GM19099 (cell line): Measurements from ENCODE around the gene GPR78.

ENCODE experiments used
- POLR2A ChIP-seq: IDR thresholded peaks from 3 replicates; pipeline ENCODE4 v1.6.1; 2011; ENCODE audit warnings: low read depth; ENCODE audit not compliant: insufficient read length; ENCODE audit errors: extremely low read depth

The GPR78 gene

DNA sequence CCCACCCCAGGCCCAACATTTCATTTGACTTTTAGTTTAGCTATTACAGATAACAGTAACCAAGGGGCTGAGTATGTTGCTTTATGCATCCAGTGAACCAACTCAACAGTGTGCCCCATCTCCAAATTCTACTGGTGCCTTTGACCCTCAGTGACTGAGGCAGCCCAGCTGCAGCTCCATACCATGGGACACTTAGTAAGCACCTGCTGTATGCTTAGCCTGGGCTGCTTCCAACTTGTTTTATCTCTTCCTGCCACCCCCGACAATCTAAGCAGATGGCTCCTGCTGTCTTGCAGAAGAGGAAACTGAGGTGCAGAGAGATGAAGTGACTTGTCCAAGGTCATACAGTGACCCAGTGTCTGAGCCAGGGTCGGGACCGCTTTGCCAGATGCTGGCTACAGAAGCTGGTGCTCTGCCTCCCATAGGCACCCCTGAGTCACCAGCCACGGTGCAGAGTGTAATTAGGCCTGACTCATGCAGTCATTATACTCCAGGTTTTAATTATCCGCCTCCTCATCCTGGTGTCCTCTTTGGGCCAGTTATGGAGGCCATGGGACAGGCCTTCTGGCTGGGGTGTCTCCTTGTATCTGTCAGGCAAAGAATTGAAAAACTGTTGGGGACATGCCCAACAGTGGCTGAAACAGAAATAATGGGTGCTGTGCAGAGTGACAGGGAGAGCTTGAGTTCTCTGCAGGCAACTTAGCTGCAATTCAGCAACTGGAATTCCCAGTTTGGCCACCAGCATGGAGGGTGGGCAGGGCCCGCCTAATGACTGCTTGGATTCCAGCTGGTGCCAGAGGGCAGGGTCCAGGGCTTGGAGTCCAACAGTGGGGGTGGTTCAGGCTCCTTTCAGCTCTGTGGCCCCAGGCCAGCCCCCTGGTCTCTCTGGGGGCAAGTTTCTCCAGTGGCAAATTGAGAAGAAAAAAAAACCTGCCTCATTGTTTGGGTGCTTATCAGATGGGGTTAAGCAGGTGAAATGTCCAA lies 8.2 kb upstream of the GPR78 start:
- no peak for TF ChIP-seq POLR2A

DNA sequence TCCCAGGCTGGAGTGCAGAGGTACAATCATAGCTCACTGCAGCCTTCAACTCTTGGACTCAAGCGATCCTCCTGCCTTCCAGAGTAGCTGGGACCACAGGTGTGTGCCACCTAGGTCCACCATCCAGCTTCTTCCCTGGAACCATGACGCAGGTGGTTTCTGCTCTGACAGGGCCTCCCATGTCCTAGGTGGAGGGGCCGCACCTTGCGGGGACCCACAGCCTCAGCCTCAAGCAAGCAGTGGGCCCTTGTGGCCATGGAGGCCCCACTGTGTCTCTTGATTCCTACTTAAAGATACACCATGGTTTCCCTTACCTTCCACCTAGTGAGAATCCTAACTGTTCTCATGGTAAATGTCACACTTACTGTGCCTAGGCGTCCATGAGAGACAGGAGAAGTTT lies 6.9 kb upstream of the GPR78 start:
- TF ChIP-seq POLR2A = no peak

DNA sequence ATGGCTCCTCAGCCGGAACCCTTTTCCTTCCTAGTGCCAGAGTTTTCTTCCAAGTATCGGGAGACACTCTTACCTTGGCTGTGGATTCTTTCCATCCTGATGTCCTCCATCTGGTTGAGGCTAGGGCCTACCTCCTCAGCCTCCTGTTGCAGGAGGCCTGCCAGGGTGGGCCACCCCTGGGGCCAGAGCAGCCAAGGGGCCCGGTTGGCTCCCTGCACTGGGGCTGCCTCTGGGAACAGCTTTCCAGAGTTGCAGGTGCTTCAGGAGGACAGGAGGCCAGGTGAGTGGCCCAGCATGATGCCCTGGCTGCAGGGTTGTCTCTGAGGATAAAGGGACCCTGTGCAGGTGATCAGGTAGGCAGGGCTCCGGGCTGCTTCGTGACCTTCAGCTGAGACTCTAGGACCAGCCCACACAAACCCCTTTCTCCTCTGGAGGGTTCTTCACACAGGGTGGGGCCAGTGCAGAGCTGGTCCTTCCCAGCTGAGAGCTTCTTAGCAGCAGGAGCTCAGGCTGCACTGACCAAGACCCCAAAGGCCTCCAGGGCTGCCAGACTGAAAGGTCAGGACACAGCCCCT lies 5.3 kb upstream of the GPR78 start:
- no peak for TF ChIP-seq POLR2A

DNA sequence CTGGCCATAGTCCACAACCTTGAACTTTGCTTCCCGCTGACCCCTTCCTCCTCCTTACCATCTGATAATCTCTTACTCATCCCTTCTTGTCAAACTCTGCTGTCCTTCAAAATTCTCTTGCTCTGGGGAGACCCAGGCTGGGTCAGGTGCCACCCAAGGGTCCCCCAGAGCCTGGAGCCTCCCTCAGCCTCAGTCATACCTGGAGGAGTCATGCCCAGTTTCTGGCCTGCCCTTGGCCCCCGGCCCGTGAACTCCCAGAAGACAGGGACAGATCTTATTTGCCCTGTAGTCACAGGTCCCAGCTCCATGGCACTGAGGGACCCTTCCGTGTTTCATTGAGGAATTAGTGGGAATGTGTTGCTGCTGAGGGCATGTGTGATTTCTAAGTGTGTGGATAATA lies 4.7 kb upstream of the GPR78 start:
- no peak for TF ChIP-seq POLR2A

DNA sequence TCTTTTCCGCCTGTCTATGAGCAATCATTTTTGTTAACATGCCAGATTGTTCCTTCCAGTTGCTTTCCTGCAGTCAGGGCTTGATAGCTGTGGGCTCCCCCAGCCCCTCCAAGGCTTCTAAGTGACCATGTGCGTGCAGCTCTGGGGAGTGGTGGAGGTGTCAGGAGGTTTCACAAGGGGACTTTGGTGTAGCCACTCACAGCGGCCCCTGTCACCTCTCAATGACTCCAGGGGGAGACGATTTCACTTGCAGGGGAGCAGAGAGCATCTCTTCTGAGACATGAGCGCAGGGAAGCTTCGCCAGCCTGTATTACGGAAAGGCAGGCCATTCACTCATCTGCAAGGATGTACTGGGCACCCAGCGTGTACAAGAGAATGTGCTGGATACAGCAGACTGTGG lies 3.1 kb upstream of the GPR78 start:
- no peak for TF ChIP-seq POLR2A

DNA sequence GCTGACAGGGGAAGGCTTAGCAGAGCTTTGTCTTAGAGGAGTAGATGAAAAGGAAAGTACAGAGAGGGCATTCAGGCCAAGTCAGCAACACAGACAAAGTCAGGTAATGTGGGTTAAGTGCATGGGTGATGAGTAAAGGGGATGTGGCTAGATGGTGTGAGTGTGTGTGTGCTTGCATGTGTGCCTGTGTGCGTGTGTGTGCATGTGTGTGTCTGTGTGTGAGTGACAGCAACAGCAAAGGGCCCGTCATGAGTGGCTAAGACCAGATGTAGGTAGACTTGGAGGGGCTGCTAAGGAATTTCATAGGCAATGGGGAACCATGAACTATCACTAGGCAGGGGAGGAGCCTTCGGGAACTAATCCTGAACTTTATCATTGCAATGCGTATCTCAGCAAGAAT lies 2.2 kb upstream of the GPR78 start:
- no peak for TF ChIP-seq POLR2A

DNA sequence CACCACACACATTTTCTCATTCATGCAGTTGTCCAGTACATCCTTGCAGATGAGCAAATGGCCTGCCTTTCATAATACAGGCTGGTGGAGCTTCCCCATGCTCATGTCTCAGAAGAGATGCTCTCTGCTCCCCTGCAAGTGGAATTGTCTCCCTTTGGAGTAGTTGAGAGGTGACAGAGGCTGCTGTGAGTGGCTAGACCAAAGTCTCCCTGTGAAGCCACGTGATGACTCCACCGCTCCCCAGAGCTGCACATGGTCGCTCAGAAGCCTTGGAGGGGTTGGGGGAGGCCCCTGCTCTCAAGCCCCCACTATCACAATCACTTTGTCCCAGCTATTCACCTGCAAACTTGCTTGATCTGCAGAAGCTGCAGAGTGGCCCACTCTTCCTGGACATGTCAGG lies 1.5 kb upstream of the GPR78 start:
- no peak for TF ChIP-seq POLR2A

DNA sequence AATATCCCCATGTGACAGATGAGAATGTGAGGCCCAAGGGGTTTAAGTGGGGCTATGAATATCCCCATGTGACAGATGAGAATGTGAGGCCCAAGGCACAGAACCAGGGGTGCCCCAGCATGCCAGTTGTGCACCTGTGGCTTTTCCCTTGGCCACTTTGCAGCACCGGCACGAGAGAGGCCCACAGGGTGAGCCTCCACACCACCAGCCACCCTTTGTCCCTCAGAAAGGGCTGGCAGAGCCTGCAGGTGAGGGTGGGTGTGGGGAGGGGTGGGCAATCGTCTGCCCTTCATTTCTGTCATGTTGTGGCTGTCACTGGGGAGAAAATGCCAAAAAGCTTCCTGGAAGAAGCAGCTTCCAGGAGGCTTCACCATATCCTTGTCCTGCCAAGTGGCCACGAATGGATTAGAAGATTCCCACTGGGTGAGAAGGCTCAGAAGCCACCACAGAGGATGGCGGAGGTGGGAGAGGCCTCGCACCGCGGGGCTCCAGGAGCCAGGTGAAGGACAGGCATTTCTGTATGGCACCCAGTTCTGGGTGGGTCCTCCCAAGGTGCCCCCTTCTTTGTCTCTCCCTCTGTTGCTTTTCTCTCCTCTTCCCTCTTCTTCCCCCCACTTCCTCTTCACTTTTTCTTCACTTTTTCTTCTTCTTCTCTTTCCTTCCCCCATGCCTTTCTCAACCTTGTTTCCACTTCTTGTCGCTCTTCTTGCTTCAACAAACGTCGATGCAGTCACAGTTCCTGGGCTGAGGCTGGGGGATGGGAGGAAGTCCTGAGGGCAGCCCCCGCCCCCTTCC lies 469 bp upstream of the GPR78 start:
- no peak for TF ChIP-seq POLR2A

DNA sequence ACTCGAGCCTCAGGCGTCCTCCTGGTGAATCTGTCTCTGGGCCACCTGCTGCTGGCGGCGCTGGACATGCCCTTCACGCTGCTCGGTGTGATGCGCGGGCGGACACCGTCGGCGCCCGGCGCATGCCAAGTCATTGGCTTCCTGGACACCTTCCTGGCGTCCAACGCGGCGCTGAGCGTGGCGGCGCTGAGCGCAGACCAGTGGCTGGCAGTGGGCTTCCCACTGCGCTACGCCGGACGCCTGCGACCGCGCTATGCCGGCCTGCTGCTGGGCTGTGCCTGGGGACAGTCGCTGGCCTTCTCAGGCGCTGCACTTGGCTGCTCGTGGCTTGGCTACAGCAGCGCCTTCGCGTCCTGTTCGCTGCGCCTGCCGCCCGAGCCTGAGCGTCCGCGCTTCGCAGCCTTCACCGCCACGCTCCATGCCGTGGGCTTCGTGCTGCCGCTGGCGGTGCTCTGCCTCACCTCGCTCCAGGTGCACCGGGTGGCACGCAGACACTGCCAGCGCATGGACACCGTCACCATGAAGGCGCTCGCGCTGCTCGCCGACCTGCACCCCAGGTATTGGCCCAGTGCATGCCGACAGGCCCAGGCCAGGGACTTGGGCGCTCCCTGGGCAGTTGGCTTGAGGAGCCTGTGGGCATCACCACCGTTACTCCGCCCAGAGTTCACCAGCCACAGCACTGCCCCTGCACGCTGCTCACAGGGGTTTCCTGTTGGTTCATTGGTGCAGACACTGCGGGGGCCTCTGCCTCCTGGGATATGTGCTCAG lies 1.1 kb downstream of the GPR78 start:
- no peak for TF ChIP-seq POLR2A

DNA sequence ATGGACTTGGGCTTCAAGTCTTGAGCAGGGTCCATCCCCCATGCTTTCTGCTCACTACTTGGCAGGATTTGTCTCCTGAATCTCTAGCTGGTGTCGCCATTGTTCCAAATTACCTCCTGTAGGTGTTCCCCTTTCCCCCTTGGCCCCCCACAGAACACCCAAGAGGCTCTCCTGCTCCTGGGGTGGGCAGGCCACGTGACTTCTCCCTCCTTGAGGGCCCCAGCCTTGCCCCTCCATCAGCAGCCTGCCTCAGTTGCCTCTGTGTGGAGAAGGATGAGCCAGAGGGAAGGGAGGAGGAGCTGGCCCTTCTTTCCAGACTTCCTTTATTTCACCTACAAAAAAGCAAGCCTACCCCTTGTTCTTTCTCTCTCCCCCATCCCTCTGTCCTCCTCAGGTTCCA lies 1.8 kb downstream of the GPR78 start:
- no peak for TF ChIP-seq POLR2A

DNA sequence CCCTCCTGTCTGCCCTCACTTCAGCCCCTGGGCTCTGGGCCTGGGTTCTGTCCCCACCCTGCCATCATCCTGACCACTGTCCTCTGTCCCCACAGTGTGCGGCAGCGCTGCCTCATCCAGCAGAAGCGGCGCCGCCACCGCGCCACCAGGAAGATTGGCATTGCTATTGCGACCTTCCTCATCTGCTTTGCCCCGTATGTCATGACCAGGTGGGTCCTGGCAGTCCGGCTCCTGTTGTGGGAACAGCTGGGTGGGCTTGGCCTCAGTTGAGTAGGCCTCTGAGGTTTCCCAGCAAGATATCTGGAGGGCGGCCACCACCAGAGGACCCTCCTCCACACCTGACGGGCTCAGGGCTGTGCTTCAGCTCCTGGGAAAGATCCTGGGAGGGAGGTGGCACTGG lies 2.2 kb downstream of the GPR78 start:
- no peak for TF ChIP-seq POLR2A

DNA sequence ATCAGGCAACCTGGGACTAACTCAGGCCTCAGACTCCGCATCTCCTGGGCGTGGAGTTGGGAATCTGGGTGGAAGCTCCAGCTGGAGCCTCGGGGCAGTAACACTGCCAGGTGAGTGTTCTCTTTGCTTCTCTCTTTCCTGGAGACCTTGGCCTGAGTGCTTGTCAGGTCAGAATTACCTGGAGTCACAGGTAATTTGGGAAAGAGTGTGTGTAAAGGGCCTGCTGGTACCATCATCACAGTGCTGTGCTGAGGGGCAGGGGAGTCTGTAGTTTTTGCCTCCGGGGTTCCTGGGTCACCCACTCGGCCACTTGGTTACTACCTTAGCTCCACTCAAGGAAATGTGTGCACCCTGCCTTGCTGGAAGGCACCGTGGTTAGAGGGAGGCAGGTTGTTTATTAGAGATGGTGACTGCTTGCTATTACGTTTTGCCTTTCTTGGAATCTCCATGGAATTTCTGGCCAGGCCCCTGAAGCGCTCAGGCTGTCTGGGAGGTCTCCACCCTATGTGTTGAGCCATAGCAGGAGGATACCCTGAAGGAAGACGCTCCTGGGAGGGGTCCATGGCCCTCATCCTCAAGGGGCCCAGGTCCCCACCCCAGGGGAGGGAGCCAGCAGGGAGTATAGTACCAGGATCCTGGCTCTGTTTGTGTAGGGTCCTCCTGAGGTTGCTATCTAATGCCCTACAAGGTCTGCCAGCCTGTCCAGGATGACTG lies 2.9 kb downstream of the GPR78 start:
- no peak for TF ChIP-seq POLR2A

DNA sequence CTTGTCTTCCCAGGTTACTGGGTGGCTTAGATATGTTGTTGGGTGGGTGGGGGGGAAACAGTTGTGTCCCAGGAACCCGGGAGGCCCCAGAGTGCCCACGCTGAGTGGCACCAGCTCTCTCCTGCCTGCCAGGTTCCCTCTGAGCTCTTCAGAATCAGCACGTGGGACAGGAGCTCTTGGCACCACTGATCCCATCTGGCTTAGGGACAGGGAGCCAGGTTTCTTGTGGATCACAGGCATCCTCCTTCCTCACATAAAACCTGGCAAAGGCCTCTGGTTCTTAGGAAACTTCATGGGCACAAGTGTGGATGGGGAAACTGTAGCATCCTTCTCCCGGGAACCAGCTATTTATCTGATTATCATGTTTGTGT lies 3.4 kb downstream of the GPR78 start:
- no peak for TF ChIP-seq POLR2A

DNA sequence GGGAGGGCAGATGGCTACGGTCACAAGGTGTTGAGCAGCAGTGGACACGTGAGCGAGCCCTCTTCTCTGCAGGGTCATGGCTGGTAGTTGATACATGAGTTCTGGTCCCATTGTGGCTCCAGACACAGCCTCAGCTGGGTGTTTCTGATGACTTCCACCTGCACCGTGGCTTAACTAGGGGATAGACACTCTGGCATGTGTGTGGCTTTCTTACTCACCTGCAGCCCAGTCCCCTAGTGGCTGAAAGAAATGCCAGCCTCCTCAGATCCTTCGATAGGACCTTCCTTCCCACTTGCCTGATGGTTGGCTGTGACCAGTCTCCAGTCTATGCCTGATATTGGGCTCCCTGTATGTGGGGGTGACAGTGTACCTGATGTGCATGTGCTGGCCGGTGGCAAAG lies 5.0 kb downstream of the GPR78 start:
- TF ChIP-seq POLR2A = no peak
